GM12878 (cell line): Measurements from ENCODE around the gene MEGF6.

Source experiments
- EP300 ChIP-seq, 2 experiments: fragments of 150-350 bp in 1 of 2; IDR thresholded peaks; 2 replicates each; pipeline ENCODE4 v1.6.1; 2011 to 2012; ENCODE audit warnings: low read depth in 2 of 2, low read length in 2 of 2, borderline replicate concordance in 1 of 2, improper control_type of control experiment in 1 of 2, inconsistent platforms in 1 of 2; ENCODE audit not compliant: control insufficient read depth in 1 of 2
- FOXM1 ChIP-seq: IDR thresholded peaks from 2 replicates; pipeline ENCODE4 v1.6.1; 2012; ENCODE audit warnings: low read depth, mild to moderate bottlenecking, inconsistent platforms, low read length, moderate library complexity
- NBN ChIP-seq: fragments of 450-650 bp; IDR thresholded peaks from 2 replicates; pipeline ENCODE4 v1.6.1; 2016
- POLR2A ChIP-seq: IDR thresholded peaks from 2 replicates; pipeline ENCODE4 v1.6.1; 2011; ENCODE audit warnings: low read depth, mild to moderate bottlenecking, low read length
- RBBP5 ChIP-seq: fragments of 200-600 bp; sonication (generic); conservative IDR thresholded peaks from 2 replicates; pipeline ENCODE4 v1.6.1; 2016
- SMC3 ChIP-seq: IDR thresholded peaks from 2 replicates; pipeline ENCODE4 v1.6.1; 2011; ENCODE audit warnings: low read length, improper control_type of control experiment, borderline replicate concordance
- SP1 ChIP-seq: IDR thresholded peaks from one replicate; pipeline ENCODE4 v1.6.1; 2011; ENCODE audit warnings: low read depth, low read length
- TF ChIP-seq, protein P1 (sequence below), 3 experiments: IDR thresholded peaks in 2 of 3; conservative IDR thresholded peaks in 1 of 3; 2 replicates each; pipeline ENCODE4 v1.5.1; 2011; ENCODE audit warnings: low read depth in 3 of 3, low read length in 3 of 3, mild to moderate bottlenecking in 3 of 3, control low read depth in 2 of 3, moderate library complexity in 2 of 3, inconsistent platforms in 1 of 3, mixed read lengths in 1 of 3; ENCODE audit not compliant: control insufficient read depth in 2 of 3, insufficient read depth in 1 of 3; ENCODE audit errors: extremely low read depth in 1 of 3
- TF ChIP-seq, protein P2 (sequence below): IDR thresholded peaks from 2 replicates; pipeline ENCODE4 v1.6.1; 2012; ENCODE audit warnings: low read depth, low read length, improper control_type of control experiment
- TF ChIP-seq, protein P3 (sequence below): IDR thresholded peaks from 2 replicates; pipeline ENCODE4 v1.6.1; 2011; ENCODE audit warnings: low read depth, mild to moderate bottlenecking, low read length, moderate library complexity, borderline replicate concordance; ENCODE audit errors: extremely low read depth

DNA sequence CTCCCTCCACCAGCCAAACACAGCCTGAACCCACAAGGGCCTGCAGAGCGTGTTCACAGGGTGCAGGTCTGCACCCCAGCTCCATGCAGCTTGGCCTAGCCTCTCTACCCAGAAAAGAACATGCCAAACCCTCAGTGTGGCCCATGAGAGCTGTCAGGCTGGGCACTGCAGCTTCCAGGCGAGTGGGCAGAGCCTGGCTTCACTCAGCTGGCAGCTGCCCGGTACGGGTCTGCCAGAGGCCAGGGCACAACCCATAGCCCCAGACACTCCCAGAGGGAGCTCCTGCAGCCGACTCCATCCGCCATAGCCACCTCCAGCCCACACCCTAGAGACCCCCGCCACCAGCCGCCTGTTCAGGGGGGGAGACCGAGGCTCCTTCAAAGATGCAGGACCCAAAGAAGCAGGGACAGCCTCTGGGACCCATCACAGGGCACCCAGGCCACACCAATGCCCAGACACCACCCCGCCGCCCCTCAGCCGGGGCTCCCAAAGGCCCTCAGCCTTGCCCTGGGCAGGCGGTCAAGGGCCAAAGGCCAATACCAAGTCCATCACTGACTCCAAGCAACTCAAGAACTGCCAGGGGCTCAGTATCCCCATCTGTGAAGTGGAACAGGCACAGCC is 42.4 kb downstream of the MEGF6 start:
- TF ChIP-seq SMC3 (no peak), RBBP5 (no peak), EP300 (IDR thresholded peaks at IDR 0.05; ENCODE audit: borderline replicate concordance in 1 of 2, control insufficient read depth in 1 of 2, low read depth in 2 of 2, low read length in 2 of 2) (no peak), SP1 (no peak), NBN (no peak), POLR2A (no peak), FOXM1 (no peak)
- TF ChIP-seq, protein P1, sequence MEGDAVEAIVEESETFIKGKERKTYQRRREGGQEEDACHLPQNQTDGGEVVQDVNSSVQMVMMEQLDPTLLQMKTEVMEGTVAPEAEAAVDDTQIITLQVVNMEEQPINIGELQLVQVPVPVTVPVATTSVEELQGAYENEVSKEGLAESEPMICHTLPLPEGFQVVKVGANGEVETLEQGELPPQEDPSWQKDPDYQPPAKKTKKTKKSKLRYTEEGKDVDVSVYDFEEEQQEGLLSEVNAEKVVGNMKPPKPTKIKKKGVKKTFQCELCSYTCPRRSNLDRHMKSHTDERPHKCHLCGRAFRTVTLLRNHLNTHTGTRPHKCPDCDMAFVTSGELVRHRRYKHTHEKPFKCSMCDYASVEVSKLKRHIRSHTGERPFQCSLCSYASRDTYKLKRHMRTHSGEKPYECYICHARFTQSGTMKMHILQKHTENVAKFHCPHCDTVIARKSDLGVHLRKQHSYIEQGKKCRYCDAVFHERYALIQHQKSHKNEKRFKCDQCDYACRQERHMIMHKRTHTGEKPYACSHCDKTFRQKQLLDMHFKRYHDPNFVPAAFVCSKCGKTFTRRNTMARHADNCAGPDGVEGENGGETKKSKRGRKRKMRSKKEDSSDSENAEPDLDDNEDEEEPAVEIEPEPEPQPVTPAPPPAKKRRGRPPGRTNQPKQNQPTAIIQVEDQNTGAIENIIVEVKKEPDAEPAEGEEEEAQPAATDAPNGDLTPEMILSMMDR (IDR thresholded peaks at IDR 0.05 in 2 of 3, conservative IDR thresholded peaks at IDR 0.05 in 1 of 3; ENCODE audit: control insufficient read depth in 2 of 3, extremely low read depth in 1 of 3, insufficient read depth in 1 of 3, low read depth in 3 of 3, low read length in 3 of 3): no peak
- TF ChIP-seq, protein P2, sequence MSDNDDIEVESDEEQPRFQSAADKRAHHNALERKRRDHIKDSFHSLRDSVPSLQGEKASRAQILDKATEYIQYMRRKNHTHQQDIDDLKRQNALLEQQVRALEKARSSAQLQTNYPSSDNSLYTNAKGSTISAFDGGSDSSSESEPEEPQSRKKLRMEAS: no peak
- TF ChIP-seq, protein P3, sequence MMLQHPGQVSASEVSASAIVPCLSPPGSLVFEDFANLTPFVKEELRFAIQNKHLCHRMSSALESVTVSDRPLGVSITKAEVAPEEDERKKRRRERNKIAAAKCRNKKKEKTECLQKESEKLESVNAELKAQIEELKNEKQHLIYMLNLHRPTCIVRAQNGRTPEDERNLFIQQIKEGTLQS: no peak
